OCI-LY7 (cell line): ENCODE data around the gene CTXN3. TPM values are rescaled to one million over a fixed set of nuclear protein-coding genes. Genes with fewer than 3 reads are reported as not detected.

Experiments used
- BruUV-seq: library from RNA; stranded (reverse); fragments of 400-500 nt; replicated peaks from 2 replicates; lab custom pipeline; 2021; lab: Mats Ljungman, UMichigan
- CTCF ChIA-PET: fragments of 300-600 bp; sonication (Branson Sonifier 250); formaldehyde crosslinking; loops from one replicate; lab custom pipeline; 2022; ENCODE audit warnings: antibody characterized with exemption; ENCODE audit not compliant: unreplicated experiment; lab: Charles Lee
- POLR2A ChIA-PET: fragments of 300-600 bp; sonication (Branson Sonifier 250); formaldehyde crosslinking; loops from one replicate; lab custom pipeline; 2022; ENCODE audit warnings: antibody characterized with exemption; lab: Charles Lee
- DNase-seq: peaks from one replicate; pipeline ENCODE4 v3.0.0-alpha.2; 2015; ENCODE audit warnings: low spot score
- H2AFZ ChIP-seq: fragments of 200-600 bp; sonication (generic), shearing (Covaris generic); 2 replicates; pipeline ENCODE4 v1.6.1; 2014; ENCODE audit warnings: mild to moderate bottlenecking, antibody characterized with exemption, low read length, moderate library complexity
- H3K27ac ChIP-seq: fragments of 200-600 bp; sonication (generic); 2 replicates; pipeline ENCODE4 v1.5.1; 2014; ENCODE audit warnings: mixed run types, low read depth, mild to moderate bottlenecking, moderate library complexity, low read length, inconsistent platforms; ENCODE audit not compliant: poor library complexity, severe bottlenecking
- H3K36me3 ChIP-seq: fragments of 200-600 bp; sonication (generic); 2 replicates; pipeline ENCODE4 v1.6.1; 2014; ENCODE audit warnings: mild to moderate bottlenecking, antibody characterized with exemption, low read length, moderate library complexity, mixed read lengths; ENCODE audit not compliant: insufficient read depth
- H3K4me1 ChIP-seq: fragments of 200-600 bp; sonication (generic); 2 replicates; pipeline ENCODE4 v1.5.1; 2014; ENCODE audit warnings: mild to moderate bottlenecking, low read length; ENCODE audit not compliant: insufficient read depth, poor library complexity, severe bottlenecking
- H3K4me2 ChIP-seq: fragments of 200-600 bp; sonication (generic); 2 replicates; pipeline ENCODE4 v1.6.1; 2014; ENCODE audit warnings: mild to moderate bottlenecking, low read length
- H3K4me3 ChIP-seq: fragments of 200-600 bp; sonication (generic); 2 replicates; pipeline ENCODE4 v1.5.1; 2014; ENCODE audit warnings: mild to moderate bottlenecking, low read depth, low read length; ENCODE audit not compliant: poor library complexity, severe bottlenecking
- H3K79me2 ChIP-seq: fragments of 200-600 bp; sonication (generic); 2 replicates; pipeline ENCODE4 v1.6.1; 2016; ENCODE audit warnings: low read depth, mild to moderate bottlenecking, low read length, moderate library complexity, mixed read lengths; ENCODE audit not compliant: insufficient read depth
- H3K9me2 ChIP-seq: fragments of 200-600 bp; sonication (generic); 2 replicates; pipeline ENCODE4 v1.6.1; 2016; ENCODE audit warnings: mild to moderate bottlenecking, low read length, mixed read lengths; ENCODE audit not compliant: insufficient read depth
- H3K9me3 ChIP-seq: fragments of 200-600 bp; sonication (generic); 2 replicates; pipeline ENCODE4 v1.6.1; 2014; ENCODE audit warnings: mild to moderate bottlenecking, mixed run types, low read length, mixed read lengths
- H4K20me1 ChIP-seq: fragments of 200-600 bp; sonication (generic); 2 replicates; pipeline ENCODE4 v1.6.1; 2014; ENCODE audit warnings: mild to moderate bottlenecking, antibody characterized with exemption, low read length, moderate library complexity, mixed read lengths; ENCODE audit not compliant: insufficient read depth
- CTCF ChIP-seq: fragments of 200-600 bp; sonication (generic); conservative IDR thresholded peaks from 2 replicates; pipeline ENCODE4 v1.5.1; 2014; ENCODE audit warnings: mild to moderate bottlenecking, antibody characterized with exemption, low read length, moderate library complexity, mixed read lengths
- EZH2phosphoT487 ChIP-seq: fragments of 200-600 bp; sonication (generic); IDR thresholded peaks from 2 replicates; pipeline ENCODE4 v1.6.1; 2018; ENCODE audit warnings: low read depth, borderline replicate concordance, mild to moderate bottlenecking, mixed run types, antibody characterized with exemption, low read length, moderate library complexity, mixed read lengths
- intact Hi-C: fragments of 100-400 bp; cut with micrococcal nuclease; formaldehyde crosslinking; loops from one replicate; pipeline ENCODE4 v1.10.0; 2022; ENCODE audit not compliant: unreplicated experiment
- total RNA-seq, 2 experiments: library from RNA; depleted of rRNA in 1 of 2; stranded (reverse); fragments of >200 nt in 1 of 2; shearing (Covaris generic) in 1 of 2; gene quantifications; 2 replicates each; pipeline ENCODE4 v1.2.3, GENCODE V29; 2014 to 2022

CTXN3 gene
- total RNA-seq, 2 experiments from 2014 or later: not detected

- BruUV-seq: no TSS peak
- Histone ChIP-seq H3K79me2 (no peaks in the 10 kb centered on the region), H3K9me2 (no peaks in the 10 kb centered on the region; the same call in 1 of the 2 replicates), H3K9me3 (no peaks in the 10 kb centered on the region), H4K20me1 (no peaks in the 10 kb centered on the region), H2AFZ (no peak overlapping the region), H3K4me2 (no peak overlapping the region), H3K4me3 (no peak overlapping the region), H3K27ac (no peak overlapping the region), H3K4me1 (no peaks in the 10 kb centered on the region), H3K36me3 (no peaks in the 10 kb centered on the region)
- DNase-seq: no peak
- TF ChIP-seq EZH2phosphoT487 (no peak), CTCF (no peak)
- ChIA-PET POLR2A (no interaction called here), CTCF (no interaction called here)
- intact Hi-C loops: no loop called here
Measured at GRCh38 chr5:127601111-127601510, 47.8 kb upstream of the CTXN3 start.

GRCh38 chr5:127601601-127602000 lies 47.3 kb upstream of the CTXN3 start:
- H3K9me2 ChIP-seq: no peaks in the 10 kb centered on the region; the same call in 1 of the 2 replicates
- intact Hi-C loops: no loop called here
- no peak for TF ChIP-seq CTCF
- H3K4me2 ChIP-seq: no peak overlapping the region
- POLR2A ChIA-PET: interaction anchor here (1.2 kb wide), 1 partner anchor 11 kb away, joined by 3 read pairs; no protein-coding TSS in a partner anchor
- H3K4me1 ChIP-seq: no peaks in the 10 kb centered on the region
- H3K4me3 ChIP-seq: no peak overlapping the region
- H3K9me3 ChIP-seq: no peaks in the 10 kb centered on the region
- H3K79me2 ChIP-seq: no peaks in the 10 kb centered on the region
- H3K36me3 ChIP-seq: no peaks in the 10 kb centered on the region
- H2AFZ ChIP-seq: no peak overlapping the region
- no peak for DNase-seq
- CTCF ChIA-PET: no interaction called here
- H3K27ac ChIP-seq: no peak overlapping the region
- H4K20me1 ChIP-seq: no peaks in the 10 kb centered on the region
- no TSS peak for BruUV-seq

DNA sequence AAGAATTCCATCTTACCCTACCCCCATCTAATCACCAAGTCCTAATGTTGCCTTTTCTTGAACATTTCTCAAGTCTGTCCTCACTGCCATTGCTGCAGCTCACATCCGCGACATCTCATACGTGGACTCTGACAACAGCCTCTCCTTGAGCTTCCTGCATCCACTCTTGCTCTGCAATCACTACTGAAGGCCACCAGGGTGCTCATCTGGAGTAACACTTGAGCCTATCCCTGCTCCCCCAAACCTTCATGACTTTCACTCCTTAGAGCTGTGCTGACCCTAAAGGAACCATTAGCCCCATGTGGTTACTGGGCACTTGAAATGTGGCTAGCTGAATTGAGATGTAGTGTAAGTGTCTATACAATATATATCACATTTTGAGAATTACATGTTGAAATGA lies 46.4 kb upstream of the CTXN3 start:
- DNase-seq: no peak
- ChIA-PET POLR2A (interaction anchor here (1.2 kb wide), 1 partner anchor 12 kb away, joined by 3 read pairs; no protein-coding TSS in a partner anchor), CTCF (interaction anchor here (0.5 kb wide), 1 partner anchor 12 kb away, joined by 3 read pairs; no protein-coding TSS in a partner anchor)
- Histone ChIP-seq H3K27ac (no peak overlapping the region), H2AFZ (no peak overlapping the region), H3K9me2 (no peaks in the 10 kb centered on the region; the same call in 1 of the 2 replicates), H3K36me3 (no peaks in the 10 kb centered on the region), H3K9me3 (no peaks in the 10 kb centered on the region), H3K79me2 (no peaks in the 10 kb centered on the region), H3K4me3 (no peak overlapping the region), H3K4me1 (no peaks in the 10 kb centered on the region), H3K4me2 (no peak overlapping the region), H4K20me1 (no peaks in the 10 kb centered on the region)
- intact Hi-C loops: no loop called here
- no TSS peak for BruUV-seq
- no peak for TF ChIP-seq CTCF
- no peak for TF ChIP-seq EZH2phosphoT487
